ENCODE measurements around the gene ABCB7. TPM values are rescaled to one million over a fixed set of nuclear protein-coding genes. Genes with fewer than 3 reads are reported as not detected.
"Not testable (repeated sequence)": the region's sequence is repeated elsewhere in the genome, so short reads cannot be mapped to it uniquely, and the experiment has no call there.

The ABCB7 gene
- total RNA-seq, 4 donors from 2014 or later: 47.1 to 91.2 (median 54.6) TPM

- Histone ChIP-seq H3K4me3 (no peak overlapping the region), H3K4me1 (no peaks in the 10 kb centered on the region), H3K36me3 (peaks cover 0 to 4% of the 10 kb centered on the region in 2 donors), H3K27me3 (no peaks in the 10 kb centered on the region), H3K27ac (no peak overlapping the region), H3K9me3 (no peaks in the 10 kb centered on the region)
- TF ChIP-seq CTCF (IDR thresholded peaks at IDR 0.05 in 4 of 5, conservative IDR thresholded peaks at IDR 0.05 in 1 of 5) (no peak), POLR2A (IDR thresholded peaks at IDR 0.05) (no peak)
- DNase-seq (no peak), ATAC-seq (no peak)
- intact Hi-C loops (cut with DNase I; ENCODE audit: low total_unique reads) (no loop called here), in situ Hi-C loops (cut with MboI; ENCODE audit: low sequenced_read_pairs in 4 of 4) (no loop called here)
These were observed 105.0 kb downstream of the ABCB7 start for GRCh38 chrX:75051047-75051446.

- in situ Hi-C loops (cut with MboI; ENCODE audit: low sequenced_read_pairs in 4 of 4) (no loop called here), intact Hi-C loops (cut with DNase I; ENCODE audit: low total_unique reads) (no loop called here)
- no peak overlapping the region for H3K27ac ChIP-seq
- ATAC-seq (no peak), DNase-seq (no peak)
- no peak overlapping the region for H3K4me3 ChIP-seq
- H3K36me3 ChIP-seq: peaks cover 0 to 4% of the 10 kb centered on the region in 2 donors
- TF ChIP-seq POLR2A (IDR thresholded peaks at IDR 0.05) (no peak), CTCF (IDR thresholded peaks at IDR 0.05 in 4 of 5, conservative IDR thresholded peaks at IDR 0.05 in 1 of 5) (no peak)
- H3K9me3 ChIP-seq: no peaks in the 10 kb centered on the region
- peaks cover 0 to 3% (median 0%) of the 10 kb centered on the region in 3 donors for H3K27me3 ChIP-seq
- no peaks in the 10 kb centered on the region for H3K4me1 ChIP-seq
These were observed 110.7 kb downstream of the ABCB7 start for GRCh38 chrX:75045369-75045768.

DNA sequence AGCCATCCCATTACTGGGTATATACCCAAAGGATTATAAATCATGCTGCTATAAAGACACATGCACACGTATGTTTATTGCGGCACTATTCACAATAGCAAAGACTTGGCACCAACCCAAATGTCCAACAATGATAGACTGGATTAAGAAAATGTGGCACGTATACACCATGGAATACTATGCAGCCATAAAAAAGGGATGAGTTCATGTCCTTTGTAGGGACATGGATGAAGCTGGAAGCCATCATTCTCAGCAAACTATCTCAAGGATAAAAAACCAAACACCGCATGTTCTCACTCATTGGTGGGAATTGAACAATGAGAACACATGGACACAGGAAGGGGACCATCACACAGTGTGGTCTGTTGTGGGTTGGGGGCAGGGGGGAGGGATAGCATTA lies 111.9 kb downstream of the ABCB7 start:
- intact Hi-C loops (cut with DNase I; ENCODE audit: low total_unique reads); H3K9me3 ChIP-seq; H3K4me1 ChIP-seq; ATAC-seq; DNase-seq; H3K4me3 ChIP-seq; in situ Hi-C loops (cut with MboI; ENCODE audit: low sequenced_read_pairs in 4 of 4); H3K27ac ChIP-seq; H3K36me3 ChIP-seq; H3K27me3 ChIP-seq: not testable (repeated sequence)

- H3K27me3 ChIP-seq: peaks cover 0 to 3% (median 0%) of the 10 kb centered on the region in 3 donors
- DNase-seq: no peak
- intact Hi-C loops (cut with DNase I; ENCODE audit: low total_unique reads) (no loop called here), in situ Hi-C loops (cut with MboI; ENCODE audit: low sequenced_read_pairs in 4 of 4) (no loop called here)
- no peak for ATAC-seq
- no peaks in the 10 kb centered on the region for H3K4me1 ChIP-seq
- no peaks in the 10 kb centered on the region for H3K36me3 ChIP-seq
- no peak overlapping the region for H3K4me3 ChIP-seq
- TF ChIP-seq CTCF (IDR thresholded peaks at IDR 0.05 in 4 of 5, conservative IDR thresholded peaks at IDR 0.05 in 1 of 5) (peak in 1 of 5 experiments; percentile 31), POLR2A (IDR thresholded peaks at IDR 0.05) (no peak)
- H3K27ac ChIP-seq: no peak overlapping the region
- no peaks in the 10 kb centered on the region for H3K9me3 ChIP-seq
These were observed 117.2 kb downstream of the ABCB7 start for GRCh38 chrX:75038925-75039324.

Other genes with a start within 250 kb of the ABCB7 start
- gene NEXMIF, start 230.8 kb downstream of the ABCB7 start, total RNA-seq: under 1 TPM; 0.02 to 0.16 (median 0.10) TPM
- 10 to 100 TPM in 3 of 4 donors, 1 to 10 TPM in 1; 7.3 to 19.8 (median 12.4) TPM for gene UPRT, start 117.8 kb upstream of the ABCB7 start, total RNA-seq